ENCODE data around the gene MRPS7.

- TF ChIP-seq GATA2 (IDR thresholded peaks at IDR 0.05; ENCODE audit: low read depth, low read length) (no peak), GATA3 (IDR thresholded peaks at IDR 0.05; ENCODE audit: low read depth, low read length) (no peak)
Measured at GRCh38 chr17:75225016-75225415, 36.7 kb upstream of the MRPS7 start.

Data from SH-SY5Y (cell line).